K562 (cell line): ENCODE data around the gene KARS1. TPM values are rescaled to one million over a fixed set of nuclear protein-coding genes. Genes with fewer than 3 reads are reported as not detected.

Experiments
- BACH1 ChIP-seq: fragments of 200-800 bp; sonication (Bioruptor generic); IDR thresholded peaks from 2 replicates; pipeline ENCODE4 v1.6.1; 2016; ENCODE audit warnings: missing genetic modification characterization, missing compliant biosample characterization
- ETV1 ChIP-seq: fragments of 450-650 bp; conservative IDR thresholded peaks from 2 replicates; pipeline ENCODE4 v1.6.1; 2016; ENCODE audit warnings: missing genetic modification characterization, control low read depth, low read depth, missing compliant biosample characterization
- FOS ChIP-seq: IDR thresholded peaks from 3 replicates; pipeline ENCODE4 v1.6.1; 2011; ENCODE audit not compliant: insufficient read length; ENCODE audit errors: extremely low read depth
- GTF2F1 ChIP-seq: IDR thresholded peaks from 2 replicates; pipeline ENCODE4 v1.6.1; 2011; ENCODE audit warnings: low read depth, low read length, improper control_type of control experiment
- HNRNPLL ChIP-seq: fragments of 200-400 bp; formaldehyde crosslinking; IDR thresholded peaks from 2 replicates; pipeline ENCODE4 v1.6.1; 2017; ENCODE audit warnings: low read length, low read depth, mild to moderate bottlenecking; ENCODE audit not compliant: poor library complexity, severe bottlenecking
- HSF4 ChIP-seq: fragments of 250-450 bp; sonication (Bioruptor Pico); IDR thresholded peaks from 2 replicates; pipeline ENCODE4 v2.1.2; 2022; ENCODE audit warnings: mild to moderate bottlenecking, moderate library complexity, borderline replicate concordance
- MIER1 ChIP-seq: fragments of 450-650 bp; IDR thresholded peaks from 2 replicates; pipeline ENCODE4 v1.6.1; 2016; ENCODE audit warnings: antibody characterized with exemption, mild to moderate bottlenecking, low read depth
- NEUROD1 ChIP-seq: fragments of 150-350 bp; IDR thresholded peaks from 2 replicates; pipeline ENCODE4 v1.6.1; 2014; ENCODE audit warnings: borderline replicate concordance, low read length, low read depth; ENCODE audit not compliant: partially characterized antibody
- NR1H2 ChIP-seq: sonication (generic); formaldehyde crosslinking; IDR thresholded peaks from 2 replicates; pipeline ENCODE4 v1.4.0; 2020; ENCODE audit warnings: mild to moderate bottlenecking, missing genetic modification reagents
- POU5F1 ChIP-seq: fragments of 150-350 bp; IDR thresholded peaks from 2 replicates; pipeline ENCODE4 v1.6.1; 2014; ENCODE audit warnings: borderline replicate concordance, low read length, low read depth, mild to moderate bottlenecking; ENCODE audit not compliant: partially characterized antibody
- RB1 ChIP-seq: fragments of 450-650 bp; IDR thresholded peaks from 2 replicates; pipeline ENCODE4 v1.6.1; 2017; ENCODE audit warnings: low read depth, mild to moderate bottlenecking
- RBM22 ChIP-seq: fragments of 200-400 bp; formaldehyde crosslinking; IDR thresholded peaks from 2 replicates; pipeline ENCODE4 v1.6.1; 2018; ENCODE audit warnings: low read length, low read depth; ENCODE audit not compliant: poor library complexity, severe bottlenecking
- SETDB1 ChIP-seq: IDR thresholded peaks from one replicate; pipeline ENCODE4 v1.6.1; 2012; ENCODE audit warnings: low read length, control low read depth, inconsistent platforms
- SMARCA4 ChIP-seq: fragments of 450-650 bp; IDR thresholded peaks from 2 replicates; pipeline ENCODE4 v1.6.1; 2016
- SP1 ChIP-seq: sonication (generic); formaldehyde crosslinking; IDR thresholded peaks from 2 replicates; pipeline ENCODE4 v1.8.1; 2022; ENCODE audit warnings: mild to moderate bottlenecking, missing genetic modification reagents
- STAG1 ChIP-seq: sonication (generic); formaldehyde crosslinking; IDR thresholded peaks from 2 replicates; pipeline ENCODE4 v1.5.0; 2020; ENCODE audit warnings: missing genetic modification reagents, borderline replicate concordance
- YY1 ChIP-seq, 3 experiments: IDR thresholded peaks; 2 replicates each; pipeline ENCODE4 v1.6.1; 2011; ENCODE audit warnings: low read length in 2 of 3, mild to moderate bottlenecking in 2 of 3, moderate library complexity in 2 of 3, borderline replicate concordance in 1 of 3, control low read depth in 1 of 3, low read depth in 1 of 3; ENCODE audit not compliant: insufficient read depth in 3 of 3, insufficient replicate concordance in 2 of 3, control insufficient read depth in 1 of 3, insufficient read length in 1 of 3; ENCODE audit errors: extremely low read depth in 1 of 3
- ZNF124 ChIP-seq: sonication (generic); formaldehyde crosslinking; IDR thresholded peaks from 2 replicates; pipeline ENCODE4 v1.8.1; 2022; ENCODE audit warnings: missing genetic modification reagents
- ZNF23 ChIP-seq: fragments of 250-450 bp; sonication (Bioruptor Pico); IDR thresholded peaks from 2 replicates; pipeline ENCODE4 v1.4.0; 2020; ENCODE audit warnings: mild to moderate bottlenecking
- ZNF354B ChIP-seq: fragments of 250-450 bp; sonication (Bioruptor Pico); IDR thresholded peaks from 2 replicates; pipeline ENCODE4 v1.4.0; 2020
- ZNF41 ChIP-seq: fragments of 250-450 bp; sonication (Bioruptor Pico); conservative IDR thresholded peaks from 2 replicates; pipeline ENCODE4 v1.4.0; 2020; ENCODE audit warnings: mild to moderate bottlenecking
- ZSCAN32 ChIP-seq: fragments of 450-650 bp; formaldehyde crosslinking; IDR thresholded peaks from 2 replicates; pipeline ENCODE4 v1.4.0; 2020; ENCODE audit warnings: mild to moderate bottlenecking, moderate library complexity
- polyA plus RNA-seq, 8 experiments: library from polyadenylated mRNA; depleted of rRNA in 4 of 8; stranded (reverse) in 5 of 8; unstranded in 3 of 8; fragments of >200 nt; fragmentation: Nextera tagmentation in 2 of 8; fragmentation: Illumina TruSeq in 1 of 8; extraction: Ambion mirVana in 2 of 8; extraction: Trizol in 1 of 8; gene quantifications; 2 replicates each; pipeline versions ENCODE4 v1.2.1 to v1.2.3, GENCODE V29; 2011 to 2014; ENCODE audit warnings: inconsistent platforms in 1 of 8, missing spikeins in 1 of 8
- total RNA-seq, 7 experiments: library from RNA; depleted of rRNA in 6 of 7; stranded (reverse); fragments of >200 nt in 6 of 7; fragmentation: Illumina TruSeq in 2 of 7; extraction: Trizol in 2 of 7; gene quantifications; 2 replicates each; pipeline versions ENCODE4 v1.2.1 to v1.2.3, GENCODE V29; 2011 to 2021; ENCODE audit warnings: low replicate concordance in 1 of 7
- TF ChIP-seq, protein P1 (sequence below), 2 experiments: fragments of 150-350 bp in 1 of 2; IDR thresholded peaks; 2 replicates each; pipeline ENCODE4 v1.6.1; 2012 to 2016; ENCODE audit warnings: low read depth in 2 of 2, low read length in 2 of 2, mild to moderate bottlenecking in 1 of 2, moderate library complexity in 1 of 2
- TF ChIP-seq, protein P2 (sequence below): fragments of 250-450 bp; sonication (Bioruptor Pico); IDR thresholded peaks from 2 replicates; pipeline ENCODE4 v1.5.0; 2021; ENCODE audit warnings: mild to moderate bottlenecking, moderate library complexity

KARS1 gene
- total and polyA plus RNA-seq, 9 of the 15 experiments (the other 6 are each of a cell fraction or from before 2014, with no cell fraction given): 223 to 386 (median 304) TPM

DNA sequence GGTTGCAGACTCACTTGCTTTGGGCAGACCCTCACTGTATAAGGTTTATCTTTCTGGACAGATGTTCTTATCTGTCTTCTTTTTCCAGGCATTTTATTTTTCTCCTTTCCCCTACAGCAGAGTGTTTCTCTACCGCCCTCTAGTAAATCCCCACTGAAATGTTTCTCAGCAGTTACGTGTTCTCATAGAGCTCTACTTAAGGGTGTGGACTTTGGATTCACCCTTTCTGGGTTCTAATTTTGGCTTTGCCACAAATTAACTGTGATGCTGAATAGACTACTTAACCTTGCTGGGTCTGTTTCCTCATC, 26.3 kb downstream of the KARS1 start (continued):
- TF ChIP-seq NEUROD1 (peak; percentile 41), NR1H2 (CRISPR knock-in tag) (no peak), ZSCAN32 (CRISPR knock-in tag) (no peak), ZNF124 (no peak), RB1 (0 out of 2 replicates have a peak, but pooled peaks have one; percentile 5), ZNF23 (CRISPR knock-in tag) (no peak), ZNF41 (CRISPR knock-in tag) (no peak), ZNF354B (CRISPR knock-in tag) (0 out of 2 replicates have a peak, but pooled peaks have one; percentile 49), POU5F1 (no peak), ETV1 (tag) (no peak), FOS (no peak), YY1 (IDR thresholded peaks at IDR 0.05; ENCODE audit: borderline replicate concordance in 1 of 3, control insufficient read depth in 1 of 3, extremely low read depth in 1 of 3, insufficient read depth in 3 of 3, insufficient read length in 1 of 3, insufficient replicate concordance in 2 of 3, low read depth in 1 of 3, low read length in 2 of 3) (no peak), GTF2F1 (no peak), SETDB1 (no peak), SMARCA4 (peak; percentile 95), HSF4 (CRISPR knock-in tag) (no peak), HNRNPLL (no peak), MIER1 (no peak), BACH1 (no peak), STAG1 (no peak), SP1 (peak; percentile 38; the same call in 1 of the 2 replicates), RBM22 (no peak)
- TF ChIP-seq, protein P1, sequence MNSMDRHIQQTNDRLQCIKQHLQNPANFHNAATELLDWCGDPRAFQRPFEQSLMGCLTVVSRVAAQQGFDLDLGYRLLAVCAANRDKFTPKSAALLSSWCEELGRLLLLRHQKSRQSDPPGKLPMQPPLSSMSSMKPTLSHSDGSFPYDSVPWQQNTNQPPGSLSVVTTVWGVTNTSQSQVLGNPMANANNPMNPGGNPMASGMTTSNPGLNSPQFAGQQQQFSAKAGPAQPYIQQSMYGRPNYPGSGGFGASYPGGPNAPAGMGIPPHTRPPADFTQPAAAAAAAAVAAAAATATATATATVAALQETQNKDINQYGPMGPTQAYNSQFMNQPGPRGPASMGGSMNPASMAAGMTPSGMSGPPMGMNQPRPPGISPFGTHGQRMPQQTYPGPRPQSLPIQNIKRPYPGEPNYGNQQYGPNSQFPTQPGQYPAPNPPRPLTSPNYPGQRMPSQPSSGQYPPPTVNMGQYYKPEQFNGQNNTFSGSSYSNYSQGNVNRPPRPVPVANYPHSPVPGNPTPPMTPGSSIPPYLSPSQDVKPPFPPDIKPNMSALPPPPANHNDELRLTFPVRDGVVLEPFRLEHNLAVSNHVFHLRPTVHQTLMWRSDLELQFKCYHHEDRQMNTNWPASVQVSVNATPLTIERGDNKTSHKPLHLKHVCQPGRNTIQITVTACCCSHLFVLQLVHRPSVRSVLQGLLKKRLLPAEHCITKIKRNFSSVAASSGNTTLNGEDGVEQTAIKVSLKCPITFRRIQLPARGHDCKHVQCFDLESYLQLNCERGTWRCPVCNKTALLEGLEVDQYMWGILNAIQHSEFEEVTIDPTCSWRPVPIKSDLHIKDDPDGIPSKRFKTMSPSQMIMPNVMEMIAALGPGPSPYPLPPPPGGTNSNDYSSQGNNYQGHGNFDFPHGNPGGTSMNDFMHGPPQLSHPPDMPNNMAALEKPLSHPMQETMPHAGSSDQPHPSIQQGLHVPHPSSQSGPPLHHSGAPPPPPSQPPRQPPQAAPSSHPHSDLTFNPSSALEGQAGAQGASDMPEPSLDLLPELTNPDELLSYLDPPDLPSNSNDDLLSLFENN (IDR thresholded peaks at IDR 0.05; ENCODE audit: low read depth in 2 of 2, low read length in 2 of 2): no peak
- TF ChIP-seq, protein P2, sequence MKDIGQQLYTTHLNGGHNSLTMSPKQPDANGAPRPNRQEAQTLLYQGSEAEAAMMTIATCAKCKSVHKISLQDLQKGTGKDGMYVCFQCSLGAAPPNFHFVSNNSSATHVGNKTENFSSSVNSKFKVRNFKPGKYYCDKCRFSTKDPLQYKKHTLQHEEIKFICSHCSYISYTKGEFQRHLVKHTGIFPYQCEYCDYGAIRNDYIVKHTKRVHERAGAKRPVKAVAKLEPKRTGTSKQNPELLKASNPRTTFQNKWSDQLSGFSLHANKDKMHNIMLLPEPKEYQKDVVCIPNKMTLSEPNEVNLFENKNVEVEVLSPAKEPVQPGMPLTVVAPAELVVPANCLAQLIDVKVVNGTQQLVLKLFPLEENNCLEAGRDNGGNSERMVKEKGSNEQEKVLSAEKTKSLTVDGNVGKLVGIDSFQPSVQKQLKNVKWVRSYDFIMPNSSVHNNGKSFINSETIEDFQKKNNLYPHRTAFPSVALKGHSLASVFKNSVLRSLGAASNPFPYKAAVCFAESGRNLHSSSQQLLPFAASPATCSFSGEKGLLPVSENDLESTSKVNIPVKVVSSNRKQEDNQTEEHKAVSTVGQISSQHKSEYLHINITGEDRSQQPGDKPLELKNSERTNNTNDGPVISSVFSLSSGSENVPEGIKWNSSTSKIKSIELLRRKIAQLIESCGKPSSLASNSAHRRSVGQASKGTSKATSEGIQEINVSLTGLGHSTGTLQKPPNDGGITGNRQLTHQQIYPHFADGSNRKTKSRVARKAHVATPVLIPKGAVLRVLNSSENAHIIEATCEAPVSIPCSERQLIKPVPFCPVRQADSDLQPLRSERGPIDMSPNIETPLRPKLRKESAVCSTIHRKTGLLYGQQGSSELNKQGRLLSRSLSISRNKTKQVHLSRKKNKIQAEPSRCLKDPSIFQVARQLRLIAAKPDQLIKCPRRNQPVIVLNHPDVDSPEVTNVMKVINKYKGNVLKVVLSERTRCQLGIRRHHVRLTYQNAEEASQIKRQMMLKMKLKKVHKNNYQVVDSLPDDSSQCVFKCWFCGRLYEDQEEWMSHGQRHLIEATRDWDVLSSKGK: no peak
